ENCODE measurements around the gene PIK3R1. TPM values are rescaled to one million over a fixed set of nuclear protein-coding genes. Genes with fewer than 3 reads are reported as not detected.

The PIK3R1 gene
- polyA plus RNA-seq, 12 donors, result 44.8 to 152 (median 69.9) TPM; not detected in 1

DNA sequence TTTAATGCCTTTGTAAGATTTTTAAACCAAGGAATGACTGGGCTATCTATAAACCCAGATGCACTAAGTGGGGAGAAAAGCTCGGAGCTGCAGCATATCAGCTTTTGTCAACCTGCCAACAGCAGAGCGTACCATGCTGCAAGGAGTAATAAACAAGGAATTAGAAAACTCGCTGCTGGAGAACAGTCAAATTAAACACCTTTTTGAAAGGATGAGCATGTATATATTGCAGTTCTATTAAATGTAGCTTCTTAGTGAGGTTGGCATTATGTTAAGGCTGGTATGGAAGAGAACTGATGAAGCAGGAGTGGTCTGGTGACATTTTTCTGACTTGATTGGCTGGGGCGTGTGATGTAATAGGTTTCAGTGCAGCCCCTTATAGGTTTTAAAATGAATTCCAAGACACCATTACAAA is 74.7 kb downstream of the PIK3R1 start:
- no peak for DNase-seq

DNA sequence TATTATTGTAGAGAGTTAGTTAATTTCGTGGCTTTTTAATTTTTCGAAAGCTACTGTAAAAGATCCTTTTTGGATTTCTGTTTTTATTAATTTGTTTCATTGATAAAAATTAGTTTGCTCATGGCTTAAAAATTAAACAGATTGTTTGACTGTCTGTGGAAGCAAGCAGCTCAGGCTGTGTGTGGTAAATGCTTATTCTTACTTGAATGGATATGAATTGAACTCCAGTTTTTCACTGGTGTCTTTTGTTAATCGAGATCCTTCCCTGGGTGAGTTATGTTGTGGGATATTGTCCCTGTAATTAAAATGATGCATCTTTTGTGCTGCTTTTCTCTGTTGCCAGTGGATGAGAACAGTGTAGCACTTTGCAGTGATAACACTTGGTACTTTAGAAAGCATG is 75.3 kb downstream of the PIK3R1 start:
- no peak for DNase-seq

DNA sequence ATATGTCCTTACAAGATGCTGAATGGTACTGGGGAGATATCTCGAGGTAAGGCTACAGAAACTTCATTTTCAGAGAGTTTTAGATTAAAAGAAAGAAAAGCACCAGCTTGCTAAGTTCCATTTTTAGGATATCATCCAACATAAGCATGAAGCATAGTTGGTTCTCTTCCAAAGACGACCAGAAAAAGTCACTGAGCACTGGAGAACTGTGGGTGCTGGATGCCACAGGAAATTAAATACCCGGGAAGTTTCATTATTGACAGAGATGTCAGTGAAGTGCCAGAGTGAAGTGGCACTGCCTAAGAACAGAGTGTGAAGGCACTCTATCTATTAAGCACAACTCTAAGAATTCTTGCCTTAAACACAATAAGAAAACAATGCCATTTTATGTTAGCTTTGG is 76.8 kb downstream of the PIK3R1 start:
- no peak for DNase-seq

DNA sequence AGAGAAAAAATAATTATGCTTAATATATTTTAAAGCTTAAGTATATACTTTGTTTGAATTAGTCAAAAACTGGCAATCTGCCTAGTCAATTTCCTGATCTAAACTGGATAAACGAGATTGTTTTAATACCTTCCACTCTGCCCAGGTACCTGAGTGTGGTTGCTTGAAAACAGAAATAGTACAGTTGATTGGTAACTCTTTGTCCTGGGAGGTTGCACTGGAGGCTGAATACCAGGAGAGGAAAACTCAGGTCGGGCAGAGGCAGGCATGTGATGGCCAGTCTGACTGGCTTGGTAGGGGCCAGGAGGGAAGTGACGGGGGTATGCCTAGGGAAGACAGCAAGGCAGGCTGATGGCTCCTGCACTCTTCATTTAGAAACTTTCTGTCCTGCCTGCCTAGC is 80.2 kb downstream of the PIK3R1 start:
- DNase-seq, result no peak

DNA sequence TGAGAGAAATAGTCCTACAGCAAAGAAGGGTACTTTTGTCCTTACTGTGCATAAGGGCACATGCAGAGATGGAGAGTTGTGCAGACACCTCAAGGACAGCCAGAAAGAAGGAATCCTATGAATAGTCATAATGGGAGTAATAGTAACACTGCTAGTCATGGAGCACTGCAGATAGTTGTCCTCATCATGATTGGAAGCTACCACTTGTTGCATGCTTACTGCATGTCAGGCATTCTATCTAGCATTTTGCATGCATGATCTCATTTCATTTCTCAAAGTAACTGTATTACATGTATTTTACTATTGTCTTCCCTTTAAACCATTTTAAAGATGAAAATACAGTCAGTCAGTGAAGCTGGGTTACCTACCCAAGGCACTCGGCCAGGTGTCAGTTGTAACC is 81.3 kb downstream of the PIK3R1 start:
- DNase-seq, result no peak

DNA sequence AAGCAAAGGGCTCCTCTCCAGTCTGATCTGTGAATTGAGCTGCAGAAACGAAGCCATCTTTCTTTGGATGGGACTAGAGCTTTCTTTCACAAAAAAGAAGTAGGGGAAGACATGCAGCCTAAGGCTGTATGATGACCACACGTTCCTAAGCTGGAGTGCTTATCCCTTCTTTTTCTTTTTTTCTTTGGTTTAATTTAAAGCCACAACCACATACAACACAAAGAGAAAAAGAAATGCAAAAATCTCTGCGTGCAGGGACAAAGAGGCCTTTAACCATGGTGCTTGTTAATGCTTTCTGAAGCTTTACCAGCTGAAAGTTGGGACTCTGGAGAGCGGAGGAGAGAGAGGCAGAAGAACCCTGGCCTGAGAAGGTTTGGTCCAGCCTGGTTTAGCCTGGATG is 82.1 kb downstream of the PIK3R1 start:
- no peak for DNase-seq

DNA sequence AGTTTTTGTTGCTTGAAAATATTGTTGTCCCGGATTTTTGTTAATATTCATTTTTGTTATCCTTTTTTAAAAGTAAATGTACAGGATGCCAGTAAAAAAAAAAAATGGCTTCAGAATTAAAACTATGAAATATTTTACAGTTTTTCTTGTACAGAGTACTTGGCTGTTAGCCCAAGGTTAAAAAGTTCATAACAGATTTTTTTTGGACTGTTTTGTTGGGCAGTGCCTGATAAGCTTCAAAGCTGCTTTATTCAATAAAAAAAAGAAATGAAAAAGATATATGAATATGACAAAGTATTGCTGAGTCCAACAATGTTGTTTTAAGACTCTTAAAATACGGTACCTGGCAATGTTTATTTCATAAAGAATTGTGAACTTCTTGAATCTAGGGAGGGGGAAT is 82.9 kb downstream of the PIK3R1 start:
- DNase-seq, result no peak

DNA sequence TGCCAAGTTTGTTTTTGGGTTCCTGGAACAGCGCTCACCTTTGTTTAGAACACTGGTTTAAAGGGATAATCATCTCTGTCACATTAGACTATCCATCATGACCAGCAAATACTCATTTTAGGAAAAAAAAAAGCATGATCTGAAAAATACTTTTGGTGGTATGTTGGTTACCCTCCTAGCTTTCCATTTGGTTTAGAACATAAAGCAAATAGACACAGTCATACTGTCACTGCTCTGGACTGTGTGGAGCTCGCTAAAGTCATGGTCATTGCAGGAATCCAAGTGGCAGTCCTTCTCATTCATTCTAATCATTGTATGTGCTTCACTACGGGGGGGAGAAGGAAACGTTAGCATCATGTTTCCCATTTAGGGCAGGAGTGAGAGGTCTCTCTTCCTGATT is 83.5 kb downstream of the PIK3R1 start:
- no peak for DNase-seq

DNA sequence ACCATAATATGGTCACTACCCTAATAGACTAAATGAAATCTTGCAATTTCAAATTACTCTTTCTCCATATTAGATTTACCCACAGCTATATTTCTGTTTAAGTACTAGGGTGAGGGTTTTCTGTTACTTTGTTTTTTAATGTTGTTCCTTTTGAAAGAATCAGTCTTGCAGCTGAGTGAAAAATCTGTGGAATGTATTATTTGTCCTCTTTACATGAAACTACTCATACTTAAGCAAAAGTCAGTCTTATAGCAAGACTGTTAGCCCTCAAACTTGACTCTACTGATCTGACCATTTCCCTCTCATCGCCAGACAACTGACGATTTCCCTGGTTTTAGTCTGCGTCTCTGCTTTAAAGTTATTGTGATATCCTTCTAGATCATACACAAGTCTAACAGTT is 84.0 kb downstream of the PIK3R1 start:
- DNase-seq, result no peak

DNA sequence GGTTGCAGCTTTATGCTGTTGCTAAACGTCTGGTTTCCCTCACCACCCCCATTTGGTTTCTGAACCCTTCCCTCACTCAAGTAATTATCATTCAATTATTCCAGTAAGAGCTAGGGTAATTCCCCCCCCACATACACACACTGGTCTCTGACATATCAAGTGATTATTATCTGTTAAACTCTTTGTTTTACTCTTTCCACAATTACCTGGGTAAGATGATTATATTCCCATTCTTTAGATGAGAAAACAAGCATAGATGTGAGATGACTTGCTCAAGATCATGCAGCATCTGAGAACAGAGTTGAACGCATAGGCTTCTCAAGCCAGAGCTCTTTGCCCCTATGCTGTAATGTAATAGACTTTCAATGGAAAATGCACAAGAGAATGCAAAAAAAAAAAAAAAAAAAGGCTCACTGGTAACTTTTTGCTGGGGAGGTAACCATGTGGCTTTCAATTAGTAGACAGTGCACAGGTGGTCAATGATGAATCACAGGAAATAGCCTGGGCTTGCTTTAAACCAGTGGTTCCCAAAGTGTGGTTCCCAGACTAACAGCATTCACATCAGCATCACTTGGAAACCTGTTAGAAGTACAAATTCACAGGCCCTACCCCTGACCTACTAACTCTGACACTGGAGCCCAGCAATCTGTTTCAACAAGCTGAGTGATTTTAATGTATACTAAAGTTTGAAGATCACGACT is 87.6 kb downstream of the PIK3R1 start:
- DNase-seq, result no peak

DNA sequence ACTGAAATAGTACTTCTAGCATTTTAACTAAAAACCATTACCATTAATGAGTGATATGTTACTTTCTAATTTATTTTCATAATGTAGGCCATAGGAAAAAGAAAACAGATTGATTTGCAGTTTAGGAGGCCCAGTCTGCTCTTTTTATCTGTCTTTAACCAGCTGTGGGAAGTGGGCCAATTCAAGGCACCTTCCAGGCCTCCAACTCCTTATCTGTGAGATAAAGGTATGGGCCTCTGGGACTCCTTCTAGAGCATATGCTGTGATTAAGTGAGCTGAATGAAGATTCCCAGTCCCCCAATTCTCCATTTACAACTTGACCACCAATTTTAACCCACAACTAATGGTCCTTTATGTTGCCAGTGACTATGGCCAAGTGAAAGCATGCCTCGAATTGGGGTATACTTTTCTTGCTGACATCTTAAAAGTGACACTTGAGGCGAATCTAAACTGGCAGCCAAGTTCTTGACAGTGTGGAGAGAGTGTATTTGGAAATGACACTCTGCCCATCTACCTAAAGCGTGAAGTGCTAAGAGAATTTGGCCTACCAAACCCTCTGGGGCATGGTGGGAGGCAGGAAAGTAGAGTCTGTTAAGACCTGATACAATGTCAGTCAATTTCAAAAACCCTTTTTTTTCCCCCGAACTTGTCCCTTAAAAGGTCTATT is 88.3 kb downstream of the PIK3R1 start:
- no peak for DNase-seq

DNA sequence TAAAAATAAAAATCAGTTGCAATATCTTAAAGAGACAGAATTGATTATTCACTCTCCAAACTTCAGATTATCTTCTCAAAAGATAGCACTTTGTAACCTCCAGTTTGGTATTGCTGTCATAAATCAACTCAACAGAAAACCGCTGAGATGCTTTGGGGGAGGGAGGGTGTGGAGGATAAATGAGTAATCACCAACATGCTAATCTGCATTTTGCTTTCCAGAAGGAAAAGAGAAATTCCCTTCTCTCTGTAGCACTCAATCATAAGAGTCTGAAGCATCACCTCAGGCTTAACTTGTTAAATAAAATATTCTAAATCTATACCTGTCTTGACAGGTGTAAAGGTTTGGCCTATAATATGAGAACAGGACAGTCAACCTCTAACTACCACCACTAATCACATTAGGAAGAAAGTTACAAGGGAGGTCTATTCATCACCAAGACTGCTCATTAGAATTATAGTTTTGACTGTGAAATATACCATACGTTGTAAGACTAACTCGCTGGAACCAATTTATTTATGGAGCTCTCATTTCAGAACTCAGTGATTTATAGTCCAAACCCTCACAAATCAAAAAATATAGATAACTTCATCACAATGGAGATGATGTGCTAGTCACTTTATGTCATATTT is 89.0 kb downstream of the PIK3R1 start:
- DNase-seq, result no peak

DNA sequence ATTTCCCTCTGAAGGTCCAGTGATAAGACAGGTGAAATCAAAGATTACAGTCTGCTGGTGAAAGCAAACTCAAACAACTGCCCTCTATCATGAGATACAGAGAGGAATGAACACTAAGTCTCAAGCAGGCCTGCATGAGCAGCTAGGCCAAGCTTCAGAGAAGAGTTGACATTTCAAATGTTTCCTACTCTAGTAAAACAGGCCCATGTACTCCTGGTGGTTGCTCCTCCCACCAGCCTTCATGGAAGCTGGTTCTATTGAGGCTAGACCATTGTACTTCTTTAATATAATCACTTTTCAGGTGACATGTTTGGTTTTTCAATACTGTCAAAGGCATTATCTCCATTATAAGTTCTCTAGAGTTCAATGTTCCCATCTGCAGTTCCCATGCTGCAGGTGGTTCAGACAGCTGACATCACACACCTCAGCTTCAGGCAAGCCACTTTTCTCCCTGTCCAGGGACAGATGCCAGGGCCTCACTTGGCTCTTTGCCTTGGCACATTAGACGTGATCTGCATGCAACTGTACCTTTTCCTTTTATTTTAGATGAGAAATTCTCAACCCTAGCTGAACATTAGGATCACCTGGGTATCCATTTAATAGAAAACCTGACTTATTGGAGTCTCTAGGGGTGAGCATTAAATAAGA is 89.8 kb downstream of the PIK3R1 start:
- DNase-seq, result no peak

DNA sequence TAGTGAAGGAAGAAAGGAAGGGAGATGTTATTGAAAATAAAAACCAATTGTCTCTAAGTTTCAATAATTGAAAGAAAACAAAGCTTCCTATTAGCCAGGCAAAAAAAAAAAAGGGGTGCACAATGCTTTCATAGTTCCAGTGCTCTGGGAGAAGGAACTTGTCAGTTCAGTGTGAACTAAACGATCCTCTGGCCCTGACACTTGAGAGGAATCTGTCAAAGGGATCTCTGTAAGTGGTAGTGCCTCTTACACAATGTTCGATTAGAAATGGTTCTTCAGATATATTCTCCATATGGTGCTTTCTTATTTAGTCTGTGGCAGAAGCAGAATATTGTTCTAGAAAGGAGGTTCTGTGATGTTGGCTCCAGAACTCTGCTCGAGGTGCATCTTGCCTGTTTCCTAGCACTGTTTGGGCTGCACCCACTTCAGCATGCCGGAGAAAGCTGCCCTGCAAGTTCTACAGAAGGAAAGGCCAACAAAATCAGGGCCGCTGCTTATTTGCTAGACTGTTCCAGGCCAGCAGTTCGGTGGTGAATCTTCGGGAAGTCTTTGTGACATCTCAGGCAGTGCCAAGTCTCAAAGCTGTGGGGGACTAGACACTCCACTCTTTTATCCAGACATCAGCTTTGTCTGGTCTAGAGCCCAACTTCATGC is 90.9 kb downstream of the PIK3R1 start:
- DNase-seq, result no peak

DNA sequence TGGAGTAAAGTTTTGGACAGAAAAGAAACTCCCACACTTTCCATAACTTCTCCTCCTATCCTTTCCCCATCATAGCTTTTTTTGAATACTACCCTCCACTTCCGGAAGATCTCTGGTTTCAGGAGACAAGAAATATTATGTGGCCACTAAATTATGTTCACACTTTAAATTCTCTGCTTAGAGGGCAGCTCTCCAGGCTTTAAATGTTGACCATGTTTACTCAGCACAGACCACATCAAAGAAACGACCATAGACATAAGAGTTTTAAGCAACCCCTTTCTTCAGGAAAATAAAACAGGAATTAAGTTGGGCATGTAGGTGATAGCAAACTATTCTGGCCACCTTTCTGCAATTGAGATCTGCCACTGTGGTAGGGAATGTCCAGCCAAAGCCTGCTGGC is 97.8 kb downstream of the PIK3R1 start:
- no peak for DNase-seq

DNA sequence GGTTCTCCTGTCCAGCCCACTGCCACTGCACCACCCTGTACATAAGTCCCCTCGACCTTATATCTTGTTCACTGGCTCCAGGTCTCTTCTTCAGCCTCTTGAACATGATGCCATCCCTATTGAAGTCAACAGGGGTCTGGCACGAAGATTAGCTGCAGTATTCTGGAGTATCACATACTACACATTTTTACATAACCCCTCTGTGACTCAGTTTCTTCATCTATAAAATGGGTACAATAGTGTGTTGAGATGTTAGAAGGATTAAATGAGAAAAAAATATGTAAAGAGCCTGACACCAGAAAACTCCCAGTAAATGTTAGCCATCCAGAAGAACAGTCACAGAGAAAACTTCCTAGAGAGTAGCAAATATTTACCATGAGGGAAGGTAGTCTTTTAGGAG is 98.9 kb downstream of the PIK3R1 start:
- DNase-seq, result no peak

DNA sequence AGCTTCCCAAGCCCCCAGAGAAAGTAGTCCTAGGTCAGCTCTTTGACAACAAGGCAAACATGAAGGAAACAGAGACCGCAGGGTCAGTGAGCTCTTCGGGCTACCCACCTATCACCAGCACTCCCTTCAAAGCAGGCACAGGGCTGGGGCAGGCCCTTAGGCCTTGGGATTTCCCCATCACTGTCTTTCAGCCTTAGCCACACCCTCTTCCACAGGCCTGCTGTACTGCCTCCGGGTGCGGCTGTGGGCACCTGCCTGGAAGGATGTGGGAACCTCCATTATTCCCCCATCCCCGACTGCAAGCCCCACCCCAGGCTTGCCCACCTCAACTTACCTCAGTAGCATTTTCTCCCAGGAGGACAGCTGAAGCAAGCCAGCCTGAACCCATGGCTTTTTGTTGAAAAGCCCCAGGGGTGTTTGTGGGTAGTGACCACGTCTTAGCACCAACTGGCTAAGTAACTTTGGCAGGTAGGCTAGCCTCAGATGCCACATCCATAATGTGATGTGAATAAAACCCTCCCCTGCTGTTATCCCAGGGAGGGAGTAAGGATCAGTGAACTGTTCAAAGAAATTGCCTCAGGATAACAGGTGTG is 100.2 kb downstream of the PIK3R1 start:
- DNase-seq, result no peak

DNA sequence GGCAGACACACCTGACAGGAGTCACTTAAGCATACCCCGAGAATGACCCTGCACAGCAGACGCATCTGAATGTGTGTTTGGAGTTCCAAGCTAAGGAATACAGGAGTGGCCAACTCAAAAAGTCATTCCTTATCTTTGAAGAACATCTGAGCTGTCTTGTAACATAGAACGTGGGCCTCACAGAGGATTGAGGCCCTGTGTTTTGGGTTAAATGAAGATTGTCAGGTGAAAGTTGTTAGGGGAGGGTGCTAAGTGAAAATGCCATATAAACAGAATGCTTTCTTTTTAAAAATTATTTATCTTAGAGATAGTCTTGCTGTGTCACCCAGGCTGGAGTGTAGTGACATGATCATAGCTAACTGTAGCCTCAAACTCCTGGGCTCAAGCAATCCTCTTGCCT is 100.9 kb downstream of the PIK3R1 start:
- DNase-seq, result no peak

DNA sequence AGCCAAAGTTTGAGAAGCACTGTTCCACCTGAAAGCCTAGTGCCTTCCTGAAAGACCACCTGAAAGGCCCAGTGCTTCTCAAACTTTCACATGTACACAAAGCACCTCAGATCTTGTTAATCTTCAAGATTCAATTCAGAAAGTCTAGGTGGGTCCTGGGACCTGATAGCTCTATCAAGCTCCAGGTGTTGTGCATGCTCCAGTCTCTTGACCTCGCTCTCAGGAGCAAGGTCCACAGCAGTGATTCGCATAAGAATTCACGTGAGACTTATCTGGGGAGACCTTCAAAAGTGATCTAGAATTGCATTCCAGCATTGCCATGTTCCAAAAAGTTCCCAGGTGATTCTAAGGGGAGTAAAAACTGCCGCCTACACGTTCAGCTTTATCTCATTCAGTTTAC is 102.1 kb downstream of the PIK3R1 start:
- DNase-seq, result no peak

DNA sequence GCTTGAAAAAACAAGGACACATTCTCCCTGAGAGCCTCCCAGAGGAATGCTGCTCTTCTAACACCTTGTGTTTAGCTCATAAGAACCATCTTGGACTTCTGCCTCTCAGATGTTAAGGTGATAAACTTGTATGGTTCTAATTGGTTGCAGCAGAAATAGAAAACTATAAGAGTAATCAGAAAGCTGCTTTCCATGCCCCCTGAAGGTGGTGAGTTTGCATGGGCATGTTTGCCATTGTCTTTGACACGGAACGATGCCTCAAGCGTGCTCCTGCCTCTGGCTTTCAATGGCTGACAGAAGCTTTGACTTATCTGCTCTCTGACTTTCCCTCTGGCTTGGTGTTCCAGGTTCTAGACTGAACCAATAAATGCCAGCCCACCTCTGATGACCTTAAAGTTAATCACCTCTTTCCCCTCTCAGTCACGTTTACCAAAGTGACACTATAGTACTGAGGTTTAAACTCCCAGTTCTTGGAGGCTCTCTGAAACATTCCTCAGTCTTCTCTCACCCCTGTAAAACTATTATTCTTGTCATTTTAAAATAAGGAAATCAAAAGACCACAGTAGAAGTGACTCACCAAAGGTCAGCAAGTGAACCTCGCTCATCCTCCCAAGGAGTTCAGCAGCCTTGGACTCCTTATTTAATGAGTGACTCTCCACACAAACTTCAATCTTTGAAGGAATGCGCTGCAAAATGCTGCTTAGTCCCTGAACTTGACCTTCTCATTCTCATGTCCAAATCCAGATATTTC is 103.6 kb downstream of the PIK3R1 start:
- DNase-seq, result no peak

Data from muscle of arm (tissue), 12 donors.